ENCODE results near the gene GNG12. TPM values are rescaled to one million over a fixed set of nuclear protein-coding genes. Genes with fewer than 3 reads are reported as not detected.
"Not testable (repeated sequence)": the region's sequence is repeated elsewhere in the genome, so short reads cannot be mapped to it uniquely, and the experiment has no call there.

GNG12 gene
- total and polyA plus RNA-seq, 8 donors: 51.2 to 71.9 (median 57.1) TPM

- ATAC-seq (no peak), DNase-seq (no peak)
- Histone ChIP-seq H3K27ac (no peak overlapping the region), H3K4me3 (no peak overlapping the region), H3K4me1 (peaks cover 0 to 4% of the 10 kb centered on the region in 2 donors), H3K27me3 (no peaks in the 10 kb centered on the region), H3K36me3 (no peaks in the 10 kb centered on the region), H3K9me3 (no peaks in the 10 kb centered on the region)
- intact Hi-C loops (cut with DNase I): no loop called here
- no peak for TF ChIP-seq CTCF (IDR thresholded peaks at IDR 0.05)
Measured at GRCh38 chr1:67664048-67664447, 169.2 kb downstream of the GNG12 start.

DNA sequence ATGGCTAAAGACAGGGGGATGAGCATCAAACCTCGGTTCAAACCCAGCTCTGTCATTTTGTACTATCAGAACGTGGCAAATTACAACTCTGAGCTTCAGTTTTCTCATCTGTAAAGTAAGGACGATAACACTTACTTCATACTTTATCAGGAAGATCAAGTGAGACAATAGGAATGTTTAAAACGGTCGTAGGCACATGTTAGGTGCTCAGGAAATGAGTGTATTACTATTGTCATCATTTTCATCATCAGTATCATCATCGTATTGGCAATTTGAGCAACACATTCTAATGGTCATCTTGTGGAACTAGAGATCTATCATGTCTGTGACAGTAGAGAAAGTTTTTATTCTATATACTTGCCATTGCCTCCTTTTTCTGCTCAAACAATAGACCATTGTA is 170.4 kb downstream of the GNG12 start:
- no peak for ATAC-seq
- Histone ChIP-seq H3K4me1 (peaks cover 0 to 4% of the 10 kb centered on the region in 2 donors), H3K9me3 (no peaks in the 10 kb centered on the region), H3K36me3 (no peaks in the 10 kb centered on the region), H3K27me3 (no peaks in the 10 kb centered on the region), H3K27ac (no peak overlapping the region), H3K4me3 (no peak overlapping the region)
- intact Hi-C loops (cut with DNase I): no loop called here
- no peak for DNase-seq
- no peak for TF ChIP-seq CTCF (IDR thresholded peaks at IDR 0.05)

- Histone ChIP-seq H3K4me1 (peaks cover 0 to 4% of the 10 kb centered on the region in 2 donors), H3K4me3 (no peak overlapping the region), H3K9me3 (no peaks in the 10 kb centered on the region), H3K27me3 (no peaks in the 10 kb centered on the region), H3K27ac (no peak overlapping the region), H3K36me3 (no peaks in the 10 kb centered on the region)
- no peak for DNase-seq
- no peak for ATAC-seq
- no peak for TF ChIP-seq CTCF (IDR thresholded peaks at IDR 0.05)
- intact Hi-C loops (cut with DNase I): no loop called here
Measured at GRCh38 chr1:67659229-67659628, 174.0 kb downstream of the GNG12 start.

DNA sequence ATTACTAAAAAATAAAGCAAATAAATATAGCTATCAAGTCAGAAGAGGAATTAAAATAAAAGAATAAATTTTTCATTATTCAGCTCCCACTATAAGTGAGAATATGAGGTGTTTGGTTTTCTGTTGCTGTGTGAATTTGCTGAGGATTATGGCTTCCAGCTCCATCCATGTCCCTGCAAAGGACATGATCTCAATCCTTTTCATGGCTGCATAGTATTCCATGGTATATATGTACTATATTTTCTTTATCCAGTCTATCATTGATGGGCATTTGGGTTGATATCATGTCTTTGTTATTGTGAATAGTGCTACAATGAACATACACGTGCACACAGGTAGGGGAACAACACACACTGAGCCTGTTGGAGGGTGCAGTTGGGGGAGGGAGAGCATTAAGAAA is 176.1 kb downstream of the GNG12 start:
- H3K4me3 ChIP-seq; DNase-seq; ATAC-seq; H3K4me1 ChIP-seq; H3K27ac ChIP-seq; intact Hi-C loops (cut with DNase I); H3K9me3 ChIP-seq; H3K27me3 ChIP-seq; H3K36me3 ChIP-seq: not testable (repeated sequence)

DNA sequence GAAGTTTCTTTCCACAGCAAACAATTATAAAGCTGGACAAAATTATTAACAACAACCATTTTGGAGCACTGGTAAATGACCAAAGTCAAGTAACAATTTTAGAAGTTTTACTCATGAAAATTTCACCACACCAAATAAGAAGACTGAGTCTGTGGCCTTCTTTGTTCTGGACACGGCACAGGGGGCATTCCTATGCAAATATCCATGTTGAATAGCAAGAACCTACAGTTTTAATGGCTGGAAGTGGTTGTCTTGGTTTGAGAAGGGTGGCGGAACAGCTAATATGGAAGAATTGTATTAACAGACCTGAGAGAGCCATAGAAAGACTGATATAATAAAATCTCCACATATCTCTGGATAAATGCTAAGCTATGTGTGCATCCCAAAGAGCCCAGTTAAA is 177.7 kb downstream of the GNG12 start:
- Histone ChIP-seq H3K4me1 (no peaks in the 10 kb centered on the region), H3K9me3 (no peaks in the 10 kb centered on the region), H3K4me3 (no peak overlapping the region), H3K27ac (no peak overlapping the region), H3K27me3 (no peaks in the 10 kb centered on the region), H3K36me3 (no peaks in the 10 kb centered on the region)
- no peak for TF ChIP-seq CTCF (IDR thresholded peaks at IDR 0.05)
- no peak for ATAC-seq
- intact Hi-C loops (cut with DNase I): no loop called here
- no peak for DNase-seq

DNA sequence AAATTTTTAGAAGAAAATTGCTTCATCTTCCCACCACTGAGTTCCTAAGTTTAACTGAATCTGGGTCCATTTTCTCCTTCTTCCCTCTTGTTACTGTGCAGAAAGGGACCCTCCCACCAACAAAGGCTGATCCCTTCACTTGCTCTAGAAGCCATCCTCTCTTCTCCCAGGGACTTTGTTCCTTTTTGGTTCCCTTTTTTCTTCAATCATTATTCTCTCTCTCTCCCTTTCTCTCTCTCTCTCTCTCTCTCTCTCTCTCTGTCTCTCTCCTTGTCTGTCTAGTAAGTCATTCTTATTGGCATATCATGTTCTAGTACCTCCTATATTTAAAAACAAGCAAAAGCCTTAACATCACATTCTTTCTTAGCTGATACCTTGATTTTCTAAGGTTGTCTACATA is 180.0 kb downstream of the GNG12 start:
- Histone ChIP-seq H3K36me3 (no peaks in the 10 kb centered on the region), H3K9me3 (no peaks in the 10 kb centered on the region), H3K4me3 (no peak overlapping the region), H3K27me3 (no peaks in the 10 kb centered on the region), H3K27ac (no peak overlapping the region), H3K4me1 (no peaks in the 10 kb centered on the region)
- DNase-seq (no peak), ATAC-seq (no peak)
- TF ChIP-seq CTCF (IDR thresholded peaks at IDR 0.05): no peak
- intact Hi-C loops (cut with DNase I): no loop called here

Data from left lung (tissue), 10 donors.